HG03196 (cell line): ENCODE results near the gene GMPR2.

ENCODE experiments used
- ATAC-seq: cut with Tn5 transposase; IDR thresholded peaks from one replicate; pipeline ENCODE4 v1.9.1; 2021; ENCODE audit not compliant: unreplicated experiment

Gene GMPR2

DNA sequence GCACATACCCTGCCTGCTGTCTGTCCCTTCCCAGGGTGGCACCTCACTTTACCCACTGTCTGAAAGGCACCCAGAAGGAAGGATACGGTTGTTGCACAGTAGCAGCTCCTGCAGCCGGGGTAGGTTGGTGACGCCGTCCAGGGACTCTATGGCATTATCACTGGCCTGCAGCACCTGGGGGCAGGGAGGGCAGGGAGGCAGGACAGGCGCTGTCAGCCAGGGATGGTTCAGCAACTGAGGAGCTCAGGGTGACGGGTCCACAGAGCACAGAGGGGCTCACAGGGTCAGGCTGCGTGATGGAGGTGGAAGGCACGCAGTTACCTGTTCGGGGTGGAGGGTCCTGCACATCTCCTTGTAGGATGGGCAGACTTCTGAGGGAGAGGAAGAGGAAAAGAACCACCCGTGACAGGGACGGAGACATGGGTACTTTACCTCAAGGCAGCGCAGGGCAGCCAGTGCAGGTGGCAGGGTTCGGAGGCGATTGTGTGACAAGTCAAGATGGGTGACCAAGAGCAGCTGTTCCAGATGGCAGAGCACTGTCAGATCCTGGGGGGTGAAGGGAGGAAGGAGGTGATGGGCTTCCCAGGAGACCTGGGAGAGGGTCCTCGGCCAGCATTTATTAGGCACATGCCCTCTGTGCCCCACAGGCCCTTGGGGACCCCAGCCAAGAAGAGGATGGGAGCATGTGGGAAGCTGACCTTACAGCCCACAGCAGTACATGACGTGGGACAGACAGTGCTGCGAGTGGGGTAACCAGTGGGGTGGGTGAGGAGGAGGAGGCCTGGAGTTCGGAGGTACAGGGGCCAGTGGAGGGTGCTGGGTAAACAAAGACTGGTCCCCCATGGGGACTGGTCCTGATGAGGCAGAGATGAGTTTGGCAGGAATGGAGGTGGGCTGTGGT is 33.9 kb downstream of the GMPR2 start:
- ATAC-seq, result no peak

GRCh38 chr14:24267516-24267915 is 34.8 kb downstream of the GMPR2 start:
- no peak for ATAC-seq

GRCh38 chr14:24268225-24268624 is 35.5 kb downstream of the GMPR2 start:
- ATAC-seq, result no peak

DNA sequence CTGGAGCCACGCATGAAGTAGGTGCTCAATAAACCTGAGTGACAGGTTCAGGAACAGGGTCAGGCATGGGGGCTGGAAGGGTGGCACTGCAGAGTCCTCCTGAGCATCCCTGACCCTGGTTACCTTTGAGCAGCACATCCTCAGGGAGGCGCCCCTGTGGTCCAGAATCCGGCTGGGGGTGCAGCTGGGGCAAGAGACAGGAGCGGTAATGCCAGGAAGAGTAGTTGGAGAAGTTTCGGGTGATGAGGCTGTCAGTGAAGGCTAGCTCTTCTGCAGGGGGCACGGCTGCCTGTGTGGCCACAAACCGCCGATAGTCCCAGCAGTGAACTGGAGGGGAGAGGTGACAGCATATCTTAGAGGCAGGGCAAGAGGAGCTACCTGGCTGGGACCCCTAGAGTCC is 36.6 kb downstream of the GMPR2 start:
- no peak for ATAC-seq

DNA sequence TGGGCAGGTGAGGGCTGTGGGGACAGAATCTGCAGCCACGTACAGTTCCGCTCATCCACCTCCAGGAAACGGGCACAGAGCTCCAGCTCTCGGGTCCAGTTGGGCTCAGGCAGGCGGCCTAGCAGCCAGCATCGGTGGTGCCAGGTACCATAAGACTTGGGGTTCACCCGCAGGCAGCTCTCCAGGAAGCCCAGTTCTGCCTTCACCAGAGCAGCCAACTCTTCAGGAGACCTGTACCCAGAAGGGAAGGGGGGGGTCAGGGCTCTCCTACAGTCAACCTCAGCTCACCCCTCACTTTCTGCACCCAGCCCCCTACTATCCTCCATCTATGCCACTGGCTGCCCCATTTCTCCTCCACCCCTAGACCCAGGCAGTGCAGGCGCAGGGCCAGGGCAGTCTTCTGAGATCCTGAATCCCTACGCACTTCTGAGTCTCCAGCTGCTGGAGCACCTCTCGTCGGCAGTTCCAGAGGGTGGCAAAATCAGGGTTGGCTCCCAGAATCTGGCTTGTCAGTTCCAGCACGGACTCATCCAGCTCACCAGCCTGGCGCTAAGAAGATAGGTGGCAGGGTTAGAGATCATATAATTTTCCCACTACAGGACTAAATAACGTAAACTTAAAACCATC is 37.3 kb downstream of the GMPR2 start:
- ATAC-seq, result no peak

DNA sequence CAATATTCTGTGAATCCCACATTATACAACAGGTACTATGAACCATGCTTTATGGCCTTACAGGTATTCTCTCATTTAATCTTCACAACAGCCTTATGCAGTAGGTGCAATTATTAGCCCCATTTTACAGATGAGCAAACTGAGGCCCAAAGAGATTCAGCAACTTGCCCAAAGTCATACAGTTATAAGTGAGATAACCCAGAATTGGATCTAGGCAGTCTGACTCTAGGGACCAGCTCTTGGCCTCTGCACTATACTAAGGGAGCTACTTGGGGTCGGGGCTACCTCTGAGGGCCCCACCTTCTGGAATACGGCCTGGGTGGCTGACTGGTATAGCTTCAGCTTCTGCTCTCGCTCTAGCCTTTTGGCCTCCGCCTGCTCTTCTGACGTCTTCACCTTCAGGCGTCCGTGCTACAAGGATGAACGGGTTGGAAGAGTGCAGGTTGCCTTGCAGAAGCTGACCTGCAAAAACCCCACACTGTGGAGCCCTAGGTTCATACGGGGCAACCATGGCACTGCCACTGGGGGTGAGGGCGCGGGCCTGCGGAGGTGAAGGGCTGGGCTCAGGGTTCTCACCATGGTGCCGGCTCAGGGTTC is 37.9 kb downstream of the GMPR2 start:
- ATAC-seq, result no peak

GRCh38 chr14:24271134-24271833 is 38.6 kb downstream of the GMPR2 start, which contains the start of gene RABGGTA:
Gene RABGGTA, minus strand, starts transcription at chr14:24271597. Its CDS starts 482 bp downstream, at chr14:24271115.
- peak; percentile 78 for ATAC-seq

- no peak for ATAC-seq
These were observed 39.1 kb downstream of the GMPR2 start for GRCh38 chr14:24271834-24272263.

- ATAC-seq, result no peak
These were observed 39.7 kb downstream of the GMPR2 start for GRCh38 chr14:24272467-24272866.

DNA sequence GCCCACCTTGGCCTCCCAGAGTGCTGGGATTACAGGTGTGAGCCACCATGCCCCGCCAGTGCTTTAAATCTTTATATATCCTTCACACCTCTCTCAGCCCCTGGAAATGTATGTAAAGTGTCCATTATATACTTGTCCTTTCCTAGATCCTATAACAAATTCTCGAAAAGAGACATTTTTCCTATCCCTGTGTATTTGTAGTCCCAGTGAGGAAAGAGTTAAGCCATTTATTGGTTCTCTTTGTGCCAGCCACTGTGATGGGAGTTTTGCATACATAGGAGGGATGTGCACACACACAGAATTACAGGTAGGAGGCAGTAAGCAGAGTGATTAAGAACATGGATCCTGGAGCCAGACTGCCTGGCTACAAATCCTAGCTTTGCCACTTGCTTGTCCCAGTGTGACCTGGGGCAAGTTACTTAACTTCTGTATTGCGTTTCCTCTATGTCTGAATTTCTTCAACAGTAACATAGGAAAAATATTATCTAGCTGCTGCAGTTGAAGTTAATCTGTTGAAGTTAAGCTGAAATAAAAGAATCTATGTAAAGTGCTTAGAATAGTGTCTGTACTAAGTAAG is 40.8 kb downstream of the GMPR2 start:
- ATAC-seq, result no peak

DNA sequence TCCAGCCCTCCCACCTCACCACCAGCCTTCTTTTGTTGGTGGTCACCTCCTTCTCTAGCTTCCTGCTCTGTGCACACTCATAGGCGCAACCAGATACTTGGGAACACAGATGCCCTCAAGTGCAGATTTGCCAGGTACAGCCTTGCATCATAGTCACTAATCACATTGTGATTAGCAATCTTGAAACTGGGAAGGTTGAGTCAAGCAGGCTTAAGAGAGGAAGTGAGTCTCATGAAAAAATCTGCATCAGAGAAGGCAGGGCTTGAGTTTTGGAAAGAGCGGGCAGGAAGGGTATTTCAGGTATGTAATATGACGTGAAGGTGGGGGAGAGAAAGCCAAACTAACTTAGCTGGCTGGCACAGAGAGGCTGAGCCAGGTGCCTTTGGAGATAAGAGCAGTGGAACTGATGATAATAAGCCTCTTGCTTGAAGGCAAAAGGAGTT is 41.4 kb downstream of the GMPR2 start:
- ATAC-seq, result peak; percentile 39

DNA sequence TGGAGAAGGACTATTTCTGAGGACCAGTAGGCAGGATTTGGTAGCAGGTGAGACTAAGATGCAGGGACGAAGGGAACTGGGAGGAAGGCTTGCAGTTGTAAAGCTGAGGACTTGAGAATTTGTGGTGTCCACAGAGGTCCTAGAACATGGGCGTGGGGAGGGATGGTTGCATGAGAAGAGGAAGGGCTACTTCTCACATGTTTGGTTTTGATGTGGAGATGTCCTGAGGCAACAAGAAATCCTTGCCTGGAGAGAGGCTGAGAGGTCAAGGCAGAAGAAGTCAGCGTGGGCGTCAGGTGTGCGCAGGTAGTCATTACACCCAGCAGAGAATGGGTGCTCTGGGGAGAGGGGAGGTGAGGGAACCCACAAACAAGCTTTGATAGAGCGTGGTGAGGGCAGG is 44.3 kb downstream of the GMPR2 start:
- no peak for ATAC-seq

DNA sequence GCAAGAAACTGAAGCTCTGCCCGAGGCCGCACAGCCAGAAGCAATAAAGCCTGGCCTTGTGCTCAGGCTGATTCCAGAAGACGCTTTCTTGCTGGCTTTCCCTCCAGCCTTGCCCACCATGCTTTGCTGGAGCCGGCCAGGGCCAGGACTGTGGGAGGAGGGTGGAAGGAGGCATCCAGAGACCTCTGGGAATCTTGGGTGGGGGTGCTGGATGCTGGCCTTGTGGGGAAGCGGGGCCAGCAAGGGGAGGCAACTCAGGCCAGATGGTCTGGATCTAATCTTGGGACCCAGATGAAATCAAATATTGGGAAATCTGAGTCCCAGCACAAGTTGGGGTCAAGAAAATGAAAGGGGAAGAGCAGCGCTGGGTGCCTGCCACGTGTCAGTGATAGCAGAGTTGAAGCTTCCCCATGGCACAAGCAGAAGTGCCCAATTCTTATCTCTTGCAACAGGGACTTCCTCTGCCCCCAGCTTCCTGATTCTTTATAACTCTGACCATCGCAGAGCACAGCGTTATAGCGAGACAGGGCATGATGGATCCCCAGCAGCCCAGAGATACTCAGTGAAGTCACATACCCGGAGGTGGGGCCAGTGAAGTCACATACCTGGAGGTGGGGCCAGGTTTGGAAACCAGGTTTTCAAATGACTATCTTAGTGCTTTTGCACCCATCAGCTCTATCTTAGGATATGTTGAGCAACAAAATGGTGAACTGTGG is 45.0 kb downstream of the GMPR2 start:
- ATAC-seq, result no peak

DNA sequence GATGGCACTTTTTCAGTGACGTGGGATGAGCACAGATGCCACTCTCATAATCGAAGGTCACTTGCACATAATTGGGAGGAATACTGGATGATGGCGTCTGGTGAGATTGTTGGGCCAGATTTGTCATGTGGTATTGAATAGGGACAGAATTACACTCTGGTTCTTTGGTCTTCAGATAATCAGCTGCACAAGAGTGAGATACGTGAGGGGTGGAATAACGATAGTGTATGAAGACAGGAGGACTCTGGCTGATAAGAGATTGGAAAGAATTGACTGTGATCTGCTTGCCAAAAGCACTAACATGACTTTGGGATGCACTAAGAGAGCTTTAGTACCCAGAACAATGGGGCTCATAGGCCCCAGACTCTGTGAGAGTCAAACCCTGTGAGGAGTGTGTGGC is 45.7 kb downstream of the GMPR2 start:
- ATAC-seq, result no peak

DNA sequence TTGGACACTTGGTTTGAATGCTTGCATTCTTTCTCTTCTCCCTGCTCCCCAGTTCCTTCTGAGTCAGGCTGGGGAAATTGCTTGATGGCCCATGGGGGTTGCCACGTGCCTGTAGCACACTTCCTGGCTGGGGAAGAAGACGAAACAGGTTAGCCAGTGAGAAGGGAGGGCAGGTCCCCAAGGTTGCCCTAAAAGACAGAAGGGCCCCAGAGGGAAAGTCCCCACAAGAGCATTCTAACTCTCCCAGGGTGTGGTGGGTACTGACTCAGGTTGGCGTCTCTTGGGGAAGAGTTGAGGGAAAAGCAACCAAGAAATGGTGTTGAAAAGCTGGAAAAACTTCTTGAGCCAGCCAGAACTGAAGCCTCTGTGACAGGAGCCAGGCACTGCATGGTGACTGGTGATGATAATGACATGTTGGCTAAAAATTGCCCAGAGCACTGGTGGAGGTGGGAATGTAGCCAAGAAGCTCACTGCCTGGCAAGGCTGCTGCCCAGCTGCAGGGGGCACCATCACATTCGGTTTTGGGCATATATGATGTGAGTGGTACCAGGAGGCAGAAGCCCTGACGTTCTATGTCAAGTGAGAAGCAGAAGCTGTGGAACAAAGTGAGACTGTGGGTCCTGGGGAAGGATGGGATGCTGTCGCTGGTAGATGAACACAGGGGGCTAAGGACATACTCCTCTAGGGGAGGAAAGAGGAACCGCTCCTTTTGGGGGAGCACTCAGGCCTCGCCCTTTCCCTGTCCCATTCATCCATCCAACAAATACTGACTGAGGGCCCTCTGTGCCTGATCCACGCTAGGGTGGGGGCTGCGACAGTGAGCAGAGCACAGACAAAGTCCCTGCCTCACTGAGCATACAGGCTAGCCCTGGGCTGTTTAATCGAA is 46.8 kb downstream of the GMPR2 start:
- peak; percentile 56 for ATAC-seq

DNA sequence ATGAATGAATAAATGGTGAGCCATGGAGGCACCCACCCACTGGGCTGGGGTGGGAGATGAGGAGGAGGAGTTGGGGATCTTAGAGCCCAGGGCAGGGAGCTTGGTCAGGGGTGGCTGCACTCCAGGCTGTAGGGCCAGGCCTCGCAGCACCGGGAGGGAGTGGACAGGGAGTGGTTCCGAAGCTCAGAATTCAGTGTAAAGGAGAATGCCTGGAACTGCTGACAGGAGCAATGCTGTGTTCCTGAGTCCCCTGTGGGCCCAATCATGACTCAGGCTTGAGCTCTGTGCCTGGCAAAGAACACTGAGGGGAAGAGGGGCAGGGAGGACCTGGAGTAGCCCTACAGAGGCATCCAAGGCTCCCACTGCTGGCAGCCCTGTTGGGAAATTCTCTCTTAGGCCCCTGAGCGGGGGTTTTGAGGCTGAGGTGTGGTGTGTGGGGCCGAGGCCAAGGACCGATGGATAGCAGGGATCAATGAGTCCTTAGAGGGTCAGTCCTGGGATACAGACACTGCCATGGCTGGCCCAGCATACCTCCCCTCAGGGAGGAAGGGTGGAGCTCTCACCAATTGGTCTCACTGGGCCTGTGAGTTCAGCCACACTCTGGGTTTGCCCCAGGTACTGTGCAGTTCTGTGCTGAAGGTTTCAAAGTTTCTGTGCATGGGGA is 48.2 kb downstream of the GMPR2 start:
- ATAC-seq, result no peak

GRCh38 chr14:24281636-24282035 is 48.9 kb downstream of the GMPR2 start:
- ATAC-seq, result no peak

- no peak for ATAC-seq
These were observed 50.0 kb downstream of the GMPR2 start for GRCh38 chr14:24282736-24283135.
